Activated naive CD8-positive, alpha-beta T cell treated with anti-CD3 and anti-CD28 coated beads, Interleukin-2, amount 10 ng/mL, durations not matched to agents 7 days and 5 days (primary cell): ENCODE measurements around the gene PIK3R6. TPM values are rescaled to one million over a fixed set of nuclear protein-coding genes. Genes with fewer than 3 reads are reported as not detected.
"Not testable (repeated sequence)": the region's sequence is repeated elsewhere in the genome, so short reads cannot be mapped to it uniquely, and the experiment has no call there.

Source experiments
- ATAC-seq: fragments of 150-1000 bp; cut with Tn5 transposase; one replicate; pipeline ENCODE4 v1.10.0; 2021; ENCODE audit warnings: low read depth, moderate library complexity
- POLR2A ChIA-PET: fragments of 350-600 bp; sonication (Branson Sonifier 250); formaldehyde crosslinking; loops from one replicate; lab custom pipeline; 2021; ENCODE audit warnings: antibody characterized with exemption; lab: Charles Lee
- DNase-seq: peaks from one replicate; pipeline ENCODE4 v3.0.0; 2021
- H3K27ac Mint-ChIP-seq: one replicate; pipeline ENCODE4 v1.8.0; 2022; ENCODE audit warnings: mild to moderate bottlenecking, mixed read lengths
- H3K27me3 Mint-ChIP-seq: one replicate; pipeline ENCODE4 v1.8.0; 2022; ENCODE audit warnings: mild to moderate bottlenecking, moderate library complexity, mixed read lengths
- H3K36me3 Mint-ChIP-seq: one replicate; pipeline ENCODE4 v1.8.0; 2021; ENCODE audit warnings: mild to moderate bottlenecking, mixed read lengths
- H3K4me1 Mint-ChIP-seq: one replicate; pipeline ENCODE4 v1.8.0; 2021; ENCODE audit warnings: mixed read lengths
- H3K4me3 Mint-ChIP-seq: one replicate; pipeline ENCODE4 v1.8.0; 2022; ENCODE audit warnings: mild to moderate bottlenecking, moderate library complexity, mixed read lengths
- H3K9me3 Mint-ChIP-seq: one replicate; pipeline ENCODE4 v1.8.0; 2021; ENCODE audit warnings: mixed read lengths
- total RNA-seq, 2 experiments: library from RNA; stranded (reverse); gene quantifications; one replicate each; pipeline ENCODE4 v1.2.3, GENCODE V29; 2021

Gene PIK3R6
- total RNA-seq, 2 experiments from 2014 or later: 15.8 to 18.5 TPM

DNA sequence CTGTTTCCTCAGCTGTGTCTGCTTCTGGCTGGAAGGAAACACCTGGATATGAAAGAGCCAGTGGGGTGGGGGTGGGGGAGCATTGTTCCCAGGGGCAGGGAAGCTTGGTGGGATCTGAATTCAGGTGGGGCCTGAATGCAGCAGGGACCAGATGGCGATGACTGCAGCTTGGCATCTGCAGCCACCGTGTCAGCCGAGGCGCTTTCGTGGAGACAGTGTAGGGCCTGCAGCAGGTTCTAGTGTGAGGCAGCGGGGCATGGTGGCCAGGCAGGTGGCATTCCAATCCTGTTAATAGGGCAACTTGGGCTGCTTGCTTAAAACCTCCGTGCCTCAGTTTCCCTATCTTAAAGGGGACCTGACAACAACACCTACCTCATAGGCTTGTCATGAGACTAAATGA is 1.7 kb downstream of the PIK3R6 start:
- H3K4me1 Mint-ChIP-seq: peaks cover 48% of the 10 kb centered on the region

GRCh38 chr17:8865385-8865784 is 2.1 kb downstream of the PIK3R6 start:
- Mint-ChIP-seq H3K9me3 (no peaks in the 10 kb centered on the region), H3K4me3 (peak overlapping the region; percentile 32), H3K27me3 (no peaks in the 10 kb centered on the region), H3K27ac (no peak overlapping the region), H3K4me1 (peaks cover 49% of the 10 kb centered on the region), H3K36me3 (peaks cover 30% of the 10 kb centered on the region)
- ATAC-seq (no peak), DNase-seq (no peak)
- POLR2A ChIA-PET: interaction anchor here (0.6 to 1.1 kb wide), 5 partner anchors 16 to 1253 kb away, joined by 3 to 7 read pairs (median 3); no protein-coding TSS in a partner anchor

More for the DNA sequence above, 1.7 kb downstream of the PIK3R6 start:
- H3K9me3 Mint-ChIP-seq: no peaks in the 10 kb centered on the region
- DNase-seq (no peak), ATAC-seq (no peak)
- peak overlapping the region; percentile 99 for H3K4me3 Mint-ChIP-seq
- peaks cover 30% of the 10 kb centered on the region for H3K36me3 Mint-ChIP-seq
- POLR2A ChIA-PET: interaction anchor here (0.6 to 1.1 kb wide), 5 partner anchors 16 to 1253 kb away, joined by 3 to 7 read pairs (median 3); no protein-coding TSS in a partner anchor
- no peak overlapping the region for H3K27ac Mint-ChIP-seq
- H3K27me3 Mint-ChIP-seq: no peaks in the 10 kb centered on the region

DNA sequence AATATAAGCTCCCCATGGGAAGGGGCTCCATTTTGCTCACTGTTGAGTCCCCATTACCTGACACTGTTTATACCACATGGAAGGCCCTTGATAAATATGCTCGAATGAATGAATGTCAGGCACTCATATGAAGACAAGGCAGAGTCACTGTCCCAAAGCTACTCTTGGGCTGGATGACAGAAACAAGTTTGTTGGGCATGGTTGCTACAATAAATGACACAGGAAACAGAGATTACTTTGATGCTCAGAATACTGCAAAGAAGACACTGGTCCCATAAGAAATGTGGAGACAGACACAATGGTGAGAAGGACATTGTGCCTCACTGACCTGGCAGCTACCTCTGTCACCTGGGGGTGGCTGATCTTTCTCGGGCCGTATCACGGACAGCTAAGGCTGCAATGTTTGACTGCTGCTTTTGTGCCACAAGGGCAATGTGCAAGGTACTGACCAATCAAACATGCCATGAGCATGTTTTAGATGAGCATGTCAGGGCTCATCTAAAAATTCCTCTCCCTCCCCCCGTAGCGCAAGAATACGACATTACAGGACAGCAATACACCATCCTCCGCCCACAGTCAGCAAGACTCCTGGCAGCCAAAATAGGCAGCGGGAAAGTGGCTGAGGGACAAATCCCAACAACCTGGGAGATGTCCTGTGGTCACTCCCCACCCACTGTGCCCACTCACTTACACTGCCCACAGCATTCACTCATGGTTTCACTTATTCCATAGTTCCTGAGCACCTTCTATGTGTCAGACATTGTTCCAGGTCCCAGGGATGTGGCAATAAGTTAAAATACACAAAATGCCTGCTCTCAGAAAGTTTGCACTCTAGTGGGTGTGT is 5.0 kb downstream of the PIK3R6 start:
- Mint-ChIP-seq H3K36me3 (peaks cover 46% of the 10 kb centered on the region), H3K4me3 (peak overlapping the region; percentile 69), H3K4me1 (peaks cover 56% of the 10 kb centered on the region), H3K27me3 (no peaks in the 10 kb centered on the region), H3K27ac (peak overlapping the region; percentile 81), H3K9me3 (no peaks in the 10 kb centered on the region)
- DNase-seq (no peak), ATAC-seq (peak; percentile 45)
- POLR2A ChIA-PET: interaction anchor here (0.5 to 1.0 kb wide), 3 partner anchors 9 to 57 kb away, joined by 3 read pairs; no protein-coding TSS in a partner anchor

DNA sequence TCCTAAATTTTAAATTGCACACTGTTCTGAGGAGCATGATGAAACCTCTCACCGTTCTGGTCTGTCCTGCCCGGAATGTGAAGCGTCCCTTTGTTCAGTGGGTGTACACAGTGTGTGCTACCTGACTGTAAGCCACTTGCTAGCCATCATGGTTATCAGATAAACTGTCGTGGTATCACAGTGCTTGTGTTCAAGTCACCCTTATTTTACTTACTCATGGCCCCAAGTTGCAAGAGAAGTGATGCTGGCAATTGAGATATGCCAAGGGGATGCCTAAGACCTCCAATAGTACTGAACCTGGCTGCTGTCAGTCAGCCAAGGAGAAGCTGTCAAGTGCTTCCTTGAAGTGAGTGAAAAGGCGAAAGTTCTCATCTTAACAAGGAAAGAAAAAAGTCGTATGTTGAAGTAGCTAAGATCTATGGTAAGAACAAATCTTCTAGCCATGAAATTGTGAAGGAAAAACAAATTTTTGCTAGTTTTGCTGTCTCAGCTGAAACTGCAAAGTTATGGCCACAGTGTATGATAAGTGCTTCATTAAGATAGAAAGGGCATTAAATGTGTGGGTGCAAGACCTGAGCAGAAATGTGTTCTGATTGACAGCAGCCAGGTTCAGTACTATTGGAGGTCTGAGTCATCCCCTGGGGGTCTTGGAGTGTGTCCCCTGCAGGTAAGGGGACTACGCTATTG is 5.8 kb downstream of the PIK3R6 start:
- H3K9me3 Mint-ChIP-seq: no peaks in the 10 kb centered on the region
- peak overlapping the region; percentile 81 for H3K27ac Mint-ChIP-seq
- no peak for DNase-seq
- H3K4me3 Mint-ChIP-seq: peak overlapping the region; percentile 69
- peaks cover 56% of the 10 kb centered on the region for H3K4me1 Mint-ChIP-seq
- peaks cover 46% of the 10 kb centered on the region for H3K36me3 Mint-ChIP-seq
- POLR2A ChIA-PET: interaction anchor here (0.5 to 1.0 kb wide), 3 partner anchors 10 to 56 kb away, joined by 3 read pairs; no protein-coding TSS in a partner anchor
- ATAC-seq: no peak
- no peaks in the 10 kb centered on the region for H3K27me3 Mint-ChIP-seq

GRCh38 chr17:8859804-8860430 is 7.6 kb downstream of the PIK3R6 start:
- ATAC-seq (no peak), DNase-seq (no peak)
- no peaks in the 10 kb centered on the region for H3K9me3 Mint-ChIP-seq
- H3K27me3 Mint-ChIP-seq: no peaks in the 10 kb centered on the region
- peaks cover 58% of the 10 kb centered on the region for H3K4me1 Mint-ChIP-seq
- no peak overlapping the region for H3K4me3 Mint-ChIP-seq
- H3K36me3 Mint-ChIP-seq: peaks cover 51% of the 10 kb centered on the region
- peak overlapping the region; percentile 97 for H3K27ac Mint-ChIP-seq
- POLR2A ChIA-PET: interaction anchor here (0.6 kb wide), 1 partner anchor 39 kb away, joined by 3 read pairs; no protein-coding TSS in a partner anchor

DNA sequence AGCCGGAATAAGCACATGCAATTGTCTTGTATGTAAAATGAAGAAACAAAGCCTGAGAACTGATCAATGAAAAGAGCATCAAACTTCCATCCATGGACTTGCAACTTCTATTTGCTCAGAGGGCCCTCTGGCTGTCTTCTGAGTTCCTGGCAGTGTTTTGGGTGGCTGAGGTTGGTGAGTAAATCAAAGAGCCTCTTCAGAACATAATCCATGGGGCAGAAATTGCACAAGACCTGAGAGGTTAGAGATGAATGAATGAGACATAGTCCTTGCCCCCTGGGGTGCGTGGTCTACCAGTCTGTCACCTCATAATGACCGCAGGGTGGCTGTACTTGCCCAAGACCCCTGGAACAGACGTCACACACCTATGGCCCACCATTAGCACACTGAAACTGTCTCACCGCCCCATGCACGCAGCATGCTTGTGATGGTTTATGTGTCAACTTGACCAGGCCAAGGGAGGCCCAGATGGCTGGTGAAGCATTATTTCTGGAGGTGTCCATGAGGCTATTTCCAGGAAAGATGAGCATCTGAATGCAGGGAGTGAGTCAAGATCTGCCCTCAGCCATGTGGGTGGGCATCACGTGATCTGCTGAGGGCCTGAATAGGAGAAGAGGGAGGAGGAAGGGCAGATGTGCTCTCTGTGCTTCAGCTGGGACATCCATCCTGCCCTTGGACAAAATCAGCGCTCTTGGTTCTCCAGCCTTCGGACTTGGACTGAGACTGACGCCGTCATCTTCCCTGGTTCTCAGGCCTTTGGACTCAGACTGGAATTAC is 8.3 kb downstream of the PIK3R6 start:
- peak; percentile 27 for DNase-seq

GRCh38 chr17:8857919-8858318 is 9.6 kb downstream of the PIK3R6 start:
- peak overlapping the region; percentile 91 for H3K4me3 Mint-ChIP-seq
- no peaks in the 10 kb centered on the region for H3K27me3 Mint-ChIP-seq
- POLR2A ChIA-PET: interaction anchor here (0.7 to 1.9 kb wide), 13 partner anchors 9 to 630 kb away, joined by 3 to 20 read pairs (median 3); partner anchors contain the start of genes PIK3R5 and PIK3R6
- H3K27ac Mint-ChIP-seq: peak overlapping the region; percentile 97
- ATAC-seq (peak; percentile 70), DNase-seq (peak; percentile 72)
- H3K4me1 Mint-ChIP-seq: peaks cover 58% of the 10 kb centered on the region
- peaks cover 43% of the 10 kb centered on the region for H3K36me3 Mint-ChIP-seq
- H3K9me3 Mint-ChIP-seq: no peaks in the 10 kb centered on the region

More for the DNA sequence above, 8.3 kb downstream of the PIK3R6 start:
- Mint-ChIP-seq H3K9me3 (no peaks in the 10 kb centered on the region), H3K4me3 (peak overlapping the region; percentile 68), H3K36me3 (peaks cover 50% of the 10 kb centered on the region), H3K4me1 (peaks cover 58% of the 10 kb centered on the region), H3K27ac (peak overlapping the region; percentile 97), H3K27me3 (no peaks in the 10 kb centered on the region)
- POLR2A ChIA-PET: interaction anchor here (1.2 to 1.9 kb wide), 2 partner anchors 8 to 105 kb away, joined by 3 to 20 read pairs; partner anchors contain the start of gene PIK3R6
- no peak for ATAC-seq

- ATAC-seq: no peak
- Mint-ChIP-seq H3K27me3 (no peaks in the 10 kb centered on the region), H3K4me1 (peaks cover 49% of the 10 kb centered on the region), H3K9me3 (no peaks in the 10 kb centered on the region), H3K27ac (peak overlapping the region; percentile 97), H3K4me3 (peak overlapping the region; percentile 91), H3K36me3 (peaks cover 40% of the 10 kb centered on the region)
- POLR2A ChIA-PET: interaction anchor here (0.7 to 1.9 kb wide), 3 partner anchors 11 to 114 kb away, joined by 3 to 20 read pairs (median 5); partner anchors contain the start of gene PIK3R6
- DNase-seq: no peak
These were observed 10.5 kb downstream of the PIK3R6 start for GRCh38 chr17:8856869-8857575.

- H3K9me3 Mint-ChIP-seq, ATAC-seq, H3K27ac Mint-ChIP-seq, H3K4me3 Mint-ChIP-seq, DNase-seq, POLR2A ChIA-PET, H3K27me3 Mint-ChIP-seq: not testable (repeated sequence)
- Mint-ChIP-seq H3K36me3 (peaks cover 40% of the 10 kb centered on the region), H3K4me1 (peaks cover 41% of the 10 kb centered on the region)
These were observed 11.3 kb downstream of the PIK3R6 start for GRCh38 chr17:8856205-8856603.

- no peak for ATAC-seq
- Mint-ChIP-seq H3K9me3 (no peaks in the 10 kb centered on the region), H3K27me3 (no peaks in the 10 kb centered on the region), H3K36me3 (peaks cover 43% of the 10 kb centered on the region), H3K27ac (no peak overlapping the region), H3K4me1 (peaks cover 36% of the 10 kb centered on the region), H3K4me3 (no peak overlapping the region)
- DNase-seq: no peak
- POLR2A ChIA-PET: no interaction called here
These were observed 11.8 kb downstream of the PIK3R6 start for GRCh38 chr17:8855477-8856204.

DNA sequence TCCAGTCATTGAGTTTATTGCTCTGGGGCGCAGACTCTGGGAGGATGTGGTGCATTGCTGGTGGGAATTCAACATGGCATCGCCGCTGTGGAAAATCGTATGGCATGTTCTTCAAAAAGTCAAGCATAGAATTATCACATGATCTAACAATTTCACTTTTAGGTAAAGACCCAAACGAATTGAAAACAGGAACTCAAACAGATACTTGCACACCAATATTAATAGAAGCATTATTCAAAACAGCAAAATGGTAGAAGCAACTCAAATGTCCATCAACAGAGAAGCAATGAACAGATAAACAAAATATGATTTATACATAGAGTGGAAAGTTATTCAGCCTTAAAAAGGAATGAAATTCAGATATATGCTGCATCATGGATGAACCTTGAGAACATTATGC is 15.9 kb downstream of the PIK3R6 start:
- Mint-ChIP-seq H3K27ac (no peak overlapping the region), H3K9me3 (no peaks in the 10 kb centered on the region), H3K27me3 (no peaks in the 10 kb centered on the region), H3K4me3 (no peak overlapping the region), H3K36me3 (peaks cover 46% of the 10 kb centered on the region), H3K4me1 (peaks cover 18% of the 10 kb centered on the region)
- ATAC-seq (no peak), DNase-seq (no peak)
- POLR2A ChIA-PET: no interaction called here
